Body of pancreas (tissue), 4 donors: Measurements from ENCODE around the gene DCLK2. TPM values are rescaled to one million over a fixed set of nuclear protein-coding genes. Genes with fewer than 3 reads are reported as not detected.

Experiments used
- ATAC-seq: fragments of 150-250 bp; one replicate; pipeline ENCODE4 v1.9.1; 2016
- DNase-seq, 4 donors: peaks; one replicate each; pipeline ENCODE4 v3.0.0-alpha.2; 2019
- H3K27ac ChIP-seq, 4 donors: fragments of 200-600 bp; sonication (generic); 1 replicate in 3 of 4; 2 replicates in 1 of 4; pipeline versions ENCODE4 v1.5.1 to v1.6.1; 2016 to 2019; ENCODE audit warnings: mild to moderate bottlenecking in 1 of 4, mixed read lengths in 1 of 4, moderate library complexity in 1 of 4
- H3K27me3 ChIP-seq, 2 donors: fragments of 200-600 bp; sonication (generic); one replicate each; pipeline ENCODE4 v1.6.0; 2016; ENCODE audit warnings: mild to moderate bottlenecking in 1 of 2
- H3K36me3 ChIP-seq, 2 donors: fragments of 200-600 bp; sonication (generic); replicated peaks in 1 of 2; 2 replicates each; pipeline ENCODE4 v1.5.1; 2016; ENCODE audit warnings: low read depth in 2 of 2; ENCODE audit not compliant: insufficient read depth in 1 of 2
- H3K4me1 ChIP-seq: fragments of 200-600 bp; sonication (generic); one replicate; pipeline ENCODE4 v1.6.0; 2016
- H3K4me3 ChIP-seq, 2 donors: fragments of 200-600 bp; sonication (generic); 1 replicate in 1 of 2; 2 replicates in 1 of 2; pipeline ENCODE4 v1.5.1; 2016 to 2019
- H3K9me3 ChIP-seq, 3 donors: fragments of 200-600 bp; sonication (generic); 1 replicate in 2 of 3; 2 replicates in 1 of 3; pipeline ENCODE4 v1.5.1; 2016
- CTCF ChIP-seq, 7 experiments: fragments of 450-650 bp in 4 of 7; fragments of 200-600 bp in 3 of 7; sonication (generic) in 3 of 7; IDR thresholded peaks; one replicate each; pipeline ENCODE4 v1.5.1; 2016 to 2019; ENCODE audit warnings: antibody characterized with exemption in 7 of 7
- POLR2A ChIP-seq, 3 donors: fragments of 450-650 bp; IDR thresholded peaks; one replicate each; pipeline ENCODE4 v1.6.1; 2016; ENCODE audit warnings: antibody characterized with exemption in 3 of 3, mild to moderate bottlenecking in 2 of 3
- WGBS, 2 donors: methylation state at CpG; one replicate each; pipeline ENCODE4 v1.1.5; 2017; 5-methylcytosine and 5-hydroxymethylcytosine counted together
- intact Hi-C: fragments of 100-400 bp; cut with DNase I; formaldehyde crosslinking; loops from one replicate; pipeline ENCODE4 v1.15.1; 2023
- total RNA-seq, 2 donors: library from RNA; depleted of rRNA; stranded (reverse); fragments of >200 nt; gene quantifications; one replicate each; pipeline ENCODE4 v1.1.0, GENCODE V29; 2016

DCLK2 gene
- total RNA-seq, 2 donors from 2014 or later, result 3.6 to 4.6 TPM

GRCh38 chr4:150055467-150055866 is 22.8 kb upstream of the DCLK2 start:
- H3K4me1 ChIP-seq, result no peaks in the 10 kb centered on the region
- ATAC-seq (no peak), DNase-seq (no peak)
- H3K9me3 ChIP-seq, result no peaks in the 10 kb centered on the region
- TF ChIP-seq POLR2A (IDR thresholded peaks at IDR 0.05) (no peak), CTCF (IDR thresholded peaks at IDR 0.05) (no peak)
- no peak overlapping the region for H3K4me3 ChIP-seq
- H3K36me3 ChIP-seq, result no peaks in the 10 kb centered on the region
- H3K27ac ChIP-seq, result no peak overlapping the region
- H3K27me3 ChIP-seq, result no peaks in the 10 kb centered on the region
- intact Hi-C loops, result no loop called here
- 56 to 64% methylated on average over 1 of the region's 1 CpG for WGBS, 2 donors

DNA sequence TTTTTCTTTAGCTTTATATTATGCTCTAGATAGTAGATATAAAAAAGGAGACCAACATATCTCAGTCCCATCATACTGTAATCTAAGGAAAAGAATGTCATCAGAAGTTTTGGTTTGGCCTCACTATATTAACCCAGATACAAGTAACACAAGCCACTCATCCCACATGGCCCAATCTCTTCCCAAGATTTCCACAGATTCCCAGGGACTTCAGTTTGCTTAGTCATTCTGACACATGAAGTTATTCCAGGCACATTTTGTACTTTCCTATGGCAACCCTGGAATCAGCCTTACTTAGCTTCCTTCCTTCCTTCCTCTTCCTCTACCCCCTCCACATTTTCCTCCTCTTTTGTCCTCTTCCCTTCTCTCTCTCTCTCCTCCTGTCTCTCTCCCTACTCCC is 21.7 kb upstream of the DCLK2 start:
- no peak for TF ChIP-seq CTCF (IDR thresholded peaks at IDR 0.05)
- TF ChIP-seq POLR2A (IDR thresholded peaks at IDR 0.05), result no peak
- ATAC-seq (no peak), DNase-seq (no peak)
- intact Hi-C loops, result no loop called here
- Histone ChIP-seq H3K4me1 (no peaks in the 10 kb centered on the region), H3K36me3 (no peaks in the 10 kb centered on the region), H3K4me3 (no peak overlapping the region), H3K27me3 (no peaks in the 10 kb centered on the region), H3K9me3 (no peaks in the 10 kb centered on the region), H3K27ac (no peak overlapping the region)

- DNase-seq, result no peak
- no peak for TF ChIP-seq POLR2A (IDR thresholded peaks at IDR 0.05)
- no peak for TF ChIP-seq CTCF (IDR thresholded peaks at IDR 0.05)
- H3K36me3 ChIP-seq, result no peaks in the 10 kb centered on the region
- no peak for ATAC-seq
- H3K27ac ChIP-seq, result no peak overlapping the region
- H3K4me1 ChIP-seq, result no peaks in the 10 kb centered on the region
- H3K4me3 ChIP-seq, result no peak overlapping the region
- H3K27me3 ChIP-seq, result no peaks in the 10 kb centered on the region
- no peaks in the 10 kb centered on the region for H3K9me3 ChIP-seq
- WGBS, 2 donors, result 33 to 47% methylated on average over 1 of the region's 1 CpG
- intact Hi-C loops, result no loop called here
Measured at GRCh38 chr4:150061086-150061776, 17.0 kb upstream of the DCLK2 start.

- Histone ChIP-seq H3K27ac (no peak overlapping the region), H3K9me3 (no peaks in the 10 kb centered on the region), H3K36me3 (no peaks in the 10 kb centered on the region), H3K4me1 (no peaks in the 10 kb centered on the region), H3K27me3 (no peaks in the 10 kb centered on the region), H3K4me3 (no peak overlapping the region)
- ATAC-seq, result no peak
- no peak for DNase-seq
- no peak for TF ChIP-seq POLR2A (IDR thresholded peaks at IDR 0.05)
- TF ChIP-seq CTCF (IDR thresholded peaks at IDR 0.05), result no peak
- intact Hi-C loops, result no loop called here
Measured at GRCh38 chr4:150063128-150063527, 15.1 kb upstream of the DCLK2 start.

DNA sequence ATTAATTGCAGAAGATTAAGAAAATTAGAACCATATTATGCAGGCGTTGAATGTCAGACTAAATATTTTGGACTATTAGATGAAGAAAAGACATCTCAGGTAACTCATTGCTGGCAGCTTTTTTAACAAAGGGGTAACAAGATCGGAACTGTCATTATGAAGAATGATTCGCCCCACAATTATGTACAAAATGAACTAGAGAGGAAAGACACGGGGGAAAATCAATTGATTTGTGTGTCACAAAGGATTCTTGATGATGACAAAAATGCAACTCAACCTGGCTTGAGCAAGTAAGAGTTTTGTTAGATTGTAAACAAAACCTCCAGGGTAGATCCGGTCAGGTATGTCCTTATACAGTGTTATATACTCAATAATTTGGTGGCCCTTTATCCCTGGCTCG is 12.5 kb upstream of the DCLK2 start:
- intact Hi-C loops, result no loop called here
- no peak for DNase-seq
- WGBS, 2 donors, result 72% methylated on average over 6 of the region's 6 CpGs

More for the DNA sequence above, 12.5 kb upstream of the DCLK2 start:
- Histone ChIP-seq H3K36me3 (no peaks in the 10 kb centered on the region), H3K4me1 (no peaks in the 10 kb centered on the region), H3K4me3 (no peak overlapping the region), H3K9me3 (no peaks in the 10 kb centered on the region), H3K27ac (no peak overlapping the region), H3K27me3 (no peaks in the 10 kb centered on the region)
- no peak for ATAC-seq
- no peak for TF ChIP-seq CTCF (IDR thresholded peaks at IDR 0.05)
- no peak for TF ChIP-seq POLR2A (IDR thresholded peaks at IDR 0.05)
